Measurements from ENCODE around the gene ECSCR.

GRCh38 chr5:139414581-139415130, 47.9 kb downstream of the ECSCR start:
- no peak for TF ChIP-seq CTCF (IDR thresholded peaks at IDR 0.05)
- TF ChIP-seq ZFX (IDR thresholded peaks at IDR 0.05; ENCODE audit: borderline replicate concordance) = no peak
